Vagina (tissue), 2 donors: ENCODE results near the gene CST5.

Experiments
- POLR2AphosphoS5 ChIP-seq, 2 donors: sonication (generic); formaldehyde crosslinking; IDR thresholded peaks; one replicate each; pipeline ENCODE4 v1.9.0; 2017; ENCODE audit warnings: antibody characterized with exemption in 2 of 2, mild to moderate bottlenecking in 2 of 2, low read depth in 1 of 2; ENCODE audit not compliant: insufficient read depth in 1 of 2
- TF ChIP-seq, protein P1 (sequence below), 3 experiments: fragments of 450-650 bp in 2 of 3; fragments of 200-600 bp in 1 of 3; sonication (generic) in 1 of 3; IDR thresholded peaks; one replicate each; pipeline ENCODE4 v1.5.1; 2017 to 2019; ENCODE audit warnings: antibody characterized with exemption in 3 of 3, mild to moderate bottlenecking in 2 of 3, moderate library complexity in 2 of 3

DNA sequence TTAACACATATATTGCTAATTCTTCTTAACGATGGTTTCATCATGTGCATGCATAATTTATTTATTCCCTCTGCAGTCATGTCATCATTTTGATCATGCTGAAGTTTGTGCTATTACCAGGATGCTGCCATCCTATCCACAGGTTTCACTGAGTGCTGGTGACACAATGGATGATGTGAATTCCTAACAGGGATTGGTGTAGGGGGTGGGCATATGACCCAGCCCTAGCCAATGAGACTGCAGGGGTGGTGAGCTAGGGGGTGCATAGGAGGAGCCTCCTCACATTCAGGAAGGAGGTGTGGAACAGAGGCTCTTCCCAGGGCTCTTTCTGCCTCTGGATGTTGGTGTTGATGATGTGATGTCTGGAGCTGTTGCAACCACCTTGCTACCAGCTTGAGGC lies 7.5 kb downstream of the CST5 start:
- no peak for TF ChIP-seq POLR2AphosphoS5 (IDR thresholded peaks at IDR 0.05; ENCODE audit: insufficient read depth in 1 of 2, low read depth in 1 of 2)
- TF ChIP-seq, protein P1, sequence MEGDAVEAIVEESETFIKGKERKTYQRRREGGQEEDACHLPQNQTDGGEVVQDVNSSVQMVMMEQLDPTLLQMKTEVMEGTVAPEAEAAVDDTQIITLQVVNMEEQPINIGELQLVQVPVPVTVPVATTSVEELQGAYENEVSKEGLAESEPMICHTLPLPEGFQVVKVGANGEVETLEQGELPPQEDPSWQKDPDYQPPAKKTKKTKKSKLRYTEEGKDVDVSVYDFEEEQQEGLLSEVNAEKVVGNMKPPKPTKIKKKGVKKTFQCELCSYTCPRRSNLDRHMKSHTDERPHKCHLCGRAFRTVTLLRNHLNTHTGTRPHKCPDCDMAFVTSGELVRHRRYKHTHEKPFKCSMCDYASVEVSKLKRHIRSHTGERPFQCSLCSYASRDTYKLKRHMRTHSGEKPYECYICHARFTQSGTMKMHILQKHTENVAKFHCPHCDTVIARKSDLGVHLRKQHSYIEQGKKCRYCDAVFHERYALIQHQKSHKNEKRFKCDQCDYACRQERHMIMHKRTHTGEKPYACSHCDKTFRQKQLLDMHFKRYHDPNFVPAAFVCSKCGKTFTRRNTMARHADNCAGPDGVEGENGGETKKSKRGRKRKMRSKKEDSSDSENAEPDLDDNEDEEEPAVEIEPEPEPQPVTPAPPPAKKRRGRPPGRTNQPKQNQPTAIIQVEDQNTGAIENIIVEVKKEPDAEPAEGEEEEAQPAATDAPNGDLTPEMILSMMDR (IDR thresholded peaks at IDR 0.05), result no peak
